ENCODE data around the gene C2CD4D. TPM values are rescaled to one million over a fixed set of nuclear protein-coding genes. Genes with fewer than 3 reads are reported as not detected.

The C2CD4D gene
- total and polyA plus RNA-seq, 2 of the 13 experiments (the other 11 are each of a cell fraction or from before 2014, with no cell fraction given): not detected

GRCh38 chr1:151790071-151790939, 49.3 kb downstream of the C2CD4D start, which contains the start of gene TDRKH (continued):
- TF ChIP-seq NR2C2 (CRISPR knock-in tag; IDR thresholded peaks at IDR 0.05; ENCODE audit: borderline replicate concordance): peak; percentile 43; the same call in 1 of the 2 replicates
- TF ChIP-seq NFRKB (IDR thresholded peaks at IDR 0.05): no peak
- TF ChIP-seq ZSCAN21 (CRISPR knock-in tag; IDR thresholded peaks at IDR 0.05; ENCODE audit: borderline replicate concordance): peak; percentile 74; the same call in 1 of the 2 replicates
- 0 out of 2 replicates have a peak, but pooled peaks have one; percentile 43 for TF ChIP-seq BRD4 (CRISPR knock-in tag; IDR thresholded peaks at IDR 0.05)
- TF ChIP-seq ARNT2 (CRISPR knock-in tag; IDR thresholded peaks at IDR 0.05; ENCODE audit: low read depth): peak; percentile 78; the same call in 1 of the 2 replicates
- TF ChIP-seq ZMYM3 (CRISPR knock-in tag; IDR thresholded peaks at IDR 0.05): 0 out of 2 replicates have a peak, but pooled peaks have one; percentile 36
- no peak for TF ChIP-seq DDIT3 (CRISPR knock-in tag; IDR thresholded peaks at IDR 0.05)
- TF ChIP-seq STAT6 (CRISPR knock-in tag; IDR thresholded peaks at IDR 0.05; ENCODE audit: borderline replicate concordance): no peak
- no peak; the same call in 1 of the 2 replicates for TF ChIP-seq PRDM15 (CRISPR knock-in tag; IDR thresholded peaks at IDR 0.05)
- no peak for TF ChIP-seq ZNF619 (CRISPR knock-in tag; IDR thresholded peaks at IDR 0.05)
- TF ChIP-seq MEIS1 (CRISPR knock-in tag; IDR thresholded peaks at IDR 0.05; ENCODE audit: borderline replicate concordance): peak; percentile 92
- TF ChIP-seq ZC3H13 (CRISPR knock-in tag; IDR thresholded peaks at IDR 0.05): peak; percentile 68
- peak; percentile 84 for TF ChIP-seq MXD3 (CRISPR knock-in tag; IDR thresholded peaks at IDR 0.05)
- no peak for TF ChIP-seq HNF4G (IDR thresholded peaks at IDR 0.05; ENCODE audit: borderline replicate concordance, low read depth, low read length)
- no peak for TF ChIP-seq HNF4G (CRISPR knock-in tag; IDR thresholded peaks at IDR 0.05; ENCODE audit: borderline replicate concordance, low read depth)
- TF ChIP-seq ZKSCAN1 (IDR thresholded peaks at IDR 0.05; ENCODE audit: low read length): no peak
- TF ChIP-seq TCF7 (IDR thresholded peaks at IDR 0.05; ENCODE audit: low read depth): no peak
- 0 out of 2 replicates have a peak, but pooled peaks have one; percentile 68 for TF ChIP-seq ZNF616 (CRISPR knock-in tag; IDR thresholded peaks at IDR 0.05; ENCODE audit: low read depth)
- TF ChIP-seq FOXP4 (CRISPR knock-in tag; IDR thresholded peaks at IDR 0.05): no peak
- 0 out of 2 replicates have a peak, but pooled peaks have one; percentile 62 for TF ChIP-seq RELA (CRISPR knock-in tag; IDR thresholded peaks at IDR 0.05)

All from HepG2 (cell line).